ENCODE measurements around the gene SLC25A19. TPM values are rescaled to one million over a fixed set of nuclear protein-coding genes. Genes with fewer than 3 reads are reported as not detected.

The SLC25A19 gene
- total RNA-seq, 1 donor from 2014 or later = 2.9 TPM

- TF ChIP-seq CTCF (IDR thresholded peaks at IDR 0.05; ENCODE audit: unreplicated experiment) = no peak
- Mint-ChIP-seq H3K9me3 (ENCODE audit: unreplicated experiment) (no peaks in the 10 kb centered on the region), H3K4me3 (ENCODE audit: unreplicated experiment) (no peak overlapping the region), H3K27ac (ENCODE audit: unreplicated experiment) (no peak overlapping the region), H3K36me3 (ENCODE audit: low read depth, unreplicated experiment) (no peaks in the 10 kb centered on the region), H3K27me3 (ENCODE audit: unreplicated experiment) (no peaks in the 10 kb centered on the region), H3K4me1 (ENCODE audit: unreplicated experiment) (peaks cover 12% of the 10 kb centered on the region)
- DNase-seq (ENCODE audit: low spot score) = no peak
Measured at GRCh38 chr17:75277664-75278071, 11.6 kb downstream of the SLC25A19 start.

GRCh38 chr17:75273977-75274708, 15.1 kb downstream of the SLC25A19 start:
- Mint-ChIP-seq H3K9me3 (ENCODE audit: unreplicated experiment) (no peaks in the 10 kb centered on the region), H3K36me3 (ENCODE audit: low read depth, unreplicated experiment) (no peaks in the 10 kb centered on the region), H3K4me1 (ENCODE audit: unreplicated experiment) (peaks cover 21% of the 10 kb centered on the region), H3K27ac (ENCODE audit: unreplicated experiment) (peak overlapping the region; percentile 26), H3K27me3 (ENCODE audit: unreplicated experiment) (no peaks in the 10 kb centered on the region), H3K4me3 (ENCODE audit: unreplicated experiment) (peak overlapping the region; percentile 44)
- no peak for TF ChIP-seq CTCF (IDR thresholded peaks at IDR 0.05; ENCODE audit: unreplicated experiment)
- no peak for DNase-seq (ENCODE audit: low spot score)

- no peak for TF ChIP-seq CTCF (IDR thresholded peaks at IDR 0.05; ENCODE audit: unreplicated experiment)
- no peak overlapping the region for H3K27ac Mint-ChIP-seq (ENCODE audit: unreplicated experiment)
- no peaks in the 10 kb centered on the region for H3K27me3 Mint-ChIP-seq (ENCODE audit: unreplicated experiment)
- H3K36me3 Mint-ChIP-seq (ENCODE audit: low read depth, unreplicated experiment) = no peaks in the 10 kb centered on the region
- H3K4me1 Mint-ChIP-seq (ENCODE audit: unreplicated experiment) = peaks cover 31% of the 10 kb centered on the region
- no peak for DNase-seq (ENCODE audit: low spot score)
- no peak overlapping the region for H3K4me3 Mint-ChIP-seq (ENCODE audit: unreplicated experiment)
- H3K9me3 Mint-ChIP-seq (ENCODE audit: unreplicated experiment) = no peaks in the 10 kb centered on the region
Measured at GRCh38 chr17:75272848-75273184, 16.4 kb downstream of the SLC25A19 start.

GRCh38 chr17:75271955-75272847, 17.0 kb downstream of the SLC25A19 start:
- Mint-ChIP-seq H3K9me3 (ENCODE audit: unreplicated experiment) (no peaks in the 10 kb centered on the region), H3K36me3 (ENCODE audit: low read depth, unreplicated experiment) (no peaks in the 10 kb centered on the region), H3K4me3 (ENCODE audit: unreplicated experiment) (peak overlapping the region; percentile 77), H3K27ac (ENCODE audit: unreplicated experiment) (no peak overlapping the region), H3K4me1 (ENCODE audit: unreplicated experiment) (peaks cover 36% of the 10 kb centered on the region), H3K27me3 (ENCODE audit: unreplicated experiment) (no peaks in the 10 kb centered on the region)
- DNase-seq (ENCODE audit: low spot score) = no peak
- TF ChIP-seq CTCF (IDR thresholded peaks at IDR 0.05; ENCODE audit: unreplicated experiment) = no peak

Measured in endothelial cell (in vitro differentiated cells).